OCI-LY3 (cell line): Measurements from ENCODE around the gene ZBTB43.

ENCODE experiments used
- H2AFZ ChIP-seq: fragments of 200-600, 300-600 bp; shearing (Covaris generic); 2 replicates; pipeline ENCODE4 v1.6.0; 2014; ENCODE audit warnings: antibody characterized with exemption, low read depth, low read length
- H3K27ac ChIP-seq: fragments of 200-600, 300-600 bp; sonication (generic); 2 replicates; pipeline ENCODE4 v1.5.1; 2014; ENCODE audit warnings: mild to moderate bottlenecking, low read length, moderate library complexity, mixed read lengths
- H3K27me3 ChIP-seq: fragments of 200-600, 300-600 bp; sonication (generic); 2 replicates; pipeline ENCODE4 v1.6.1; 2014; ENCODE audit warnings: low read depth, low read length, mixed read lengths
- H3K36me3 ChIP-seq: fragments of 200-600, 300-600 bp; sonication (generic); replicated peaks from 2 replicates; pipeline ENCODE3; 2014; ENCODE audit warnings: low read depth, low read length, mixed read lengths
- H3K4me1 ChIP-seq: fragments of 300-600, 200-600 bp; sonication (generic); 2 replicates; pipeline ENCODE4 v1.6.1; 2014; ENCODE audit warnings: low read length, mixed read lengths
- H3K4me2 ChIP-seq: fragments of 200-600, 300-600 bp; sonication (generic); 2 replicates; pipeline ENCODE4 v1.6.1; 2014; ENCODE audit warnings: low read length, mixed read lengths
- H3K4me3 ChIP-seq: fragments of 300-600, 200-600 bp; sonication (generic); 2 replicates; pipeline ENCODE4 v1.5.1; 2014; ENCODE audit warnings: antibody characterized with exemption, mild to moderate bottlenecking, low read length, moderate library complexity
- H3K79me2 ChIP-seq: fragments of 300-600, 200-600 bp; shearing (Covaris generic); 2 replicates; pipeline ENCODE4 v1.6.1; 2014; ENCODE audit warnings: mild to moderate bottlenecking, low read length, mixed read lengths
- H3K9ac ChIP-seq: fragments of 300-600, 200-600 bp; shearing (Covaris generic); 2 replicates; pipeline ENCODE4 v1.6.0; 2014; ENCODE audit warnings: mild to moderate bottlenecking, low read length, moderate library complexity
- H3K9me3 ChIP-seq: fragments of 200-600, 300-600 bp; shearing (Covaris generic); 2 replicates; pipeline ENCODE4 v1.6.1; 2014; ENCODE audit warnings: low read length, mixed read lengths; ENCODE audit not compliant: insufficient read depth
- H4K20me1 ChIP-seq: fragments of 200-600, 300-600 bp; sonication (generic); 2 replicates; pipeline ENCODE4 v1.6.1; 2016; ENCODE audit warnings: low read length, mixed read lengths; ENCODE audit not compliant: insufficient read depth
- EZH2phosphoT487 ChIP-seq: fragments of 200-600 bp; shearing (Covaris generic); IDR thresholded peaks from 2 replicates; pipeline ENCODE4 v1.6.1; 2018; ENCODE audit warnings: antibody characterized with exemption, mixed run types, low read depth
- TF ChIP-seq, protein P1 (sequence below): fragments of 200-600, 300-600 bp; sonication (generic); IDR thresholded peaks from 2 replicates; pipeline ENCODE4 v1.5.1; 2014; ENCODE audit warnings: antibody characterized with exemption, low read length, low read depth

ZBTB43 gene

DNA sequence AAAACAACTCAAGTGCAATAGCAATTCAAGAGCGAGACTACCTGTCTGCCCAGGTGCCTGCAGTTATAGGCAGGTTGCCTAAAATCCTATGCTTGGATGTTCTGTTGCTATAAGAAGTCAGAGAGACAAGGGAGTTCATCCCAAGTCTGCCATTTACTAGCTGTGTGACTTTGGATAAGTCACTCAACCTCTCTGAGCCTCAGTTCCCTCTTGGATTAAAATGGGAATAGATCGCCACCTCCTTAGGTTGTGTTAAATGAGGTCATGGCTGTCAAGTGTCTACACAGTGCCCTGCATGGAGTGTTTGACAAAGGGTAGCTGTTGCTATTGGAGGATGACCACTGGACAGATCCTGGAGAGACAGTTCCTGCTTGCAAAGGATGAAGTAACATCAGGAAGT is 54.3 kb downstream of the ZBTB43 start:
- no peak overlapping the region for H2AFZ ChIP-seq
- H4K20me1 ChIP-seq: peaks cover 19% of the 10 kb centered on the region; the same call in 1 of the 2 replicates
- no peak overlapping the region for H3K27ac ChIP-seq
- peaks cover 23% of the 10 kb centered on the region for H3K79me2 ChIP-seq
- TF ChIP-seq, protein P1, sequence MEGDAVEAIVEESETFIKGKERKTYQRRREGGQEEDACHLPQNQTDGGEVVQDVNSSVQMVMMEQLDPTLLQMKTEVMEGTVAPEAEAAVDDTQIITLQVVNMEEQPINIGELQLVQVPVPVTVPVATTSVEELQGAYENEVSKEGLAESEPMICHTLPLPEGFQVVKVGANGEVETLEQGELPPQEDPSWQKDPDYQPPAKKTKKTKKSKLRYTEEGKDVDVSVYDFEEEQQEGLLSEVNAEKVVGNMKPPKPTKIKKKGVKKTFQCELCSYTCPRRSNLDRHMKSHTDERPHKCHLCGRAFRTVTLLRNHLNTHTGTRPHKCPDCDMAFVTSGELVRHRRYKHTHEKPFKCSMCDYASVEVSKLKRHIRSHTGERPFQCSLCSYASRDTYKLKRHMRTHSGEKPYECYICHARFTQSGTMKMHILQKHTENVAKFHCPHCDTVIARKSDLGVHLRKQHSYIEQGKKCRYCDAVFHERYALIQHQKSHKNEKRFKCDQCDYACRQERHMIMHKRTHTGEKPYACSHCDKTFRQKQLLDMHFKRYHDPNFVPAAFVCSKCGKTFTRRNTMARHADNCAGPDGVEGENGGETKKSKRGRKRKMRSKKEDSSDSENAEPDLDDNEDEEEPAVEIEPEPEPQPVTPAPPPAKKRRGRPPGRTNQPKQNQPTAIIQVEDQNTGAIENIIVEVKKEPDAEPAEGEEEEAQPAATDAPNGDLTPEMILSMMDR: no peak
- no peak overlapping the region for H3K9ac ChIP-seq
- peaks cover 23% of the 10 kb centered on the region for H3K4me1 ChIP-seq
- H3K9me3 ChIP-seq: no peaks in the 10 kb centered on the region
- H3K4me2 ChIP-seq: no peak overlapping the region
- peaks cover 26% of the 10 kb centered on the region for H3K27me3 ChIP-seq
- peaks cover 6% of the 10 kb centered on the region for H3K36me3 ChIP-seq
- no peak overlapping the region for H3K4me3 ChIP-seq

GRCh38 chr9:126860077-126860756 is 55.4 kb downstream of the ZBTB43 start, which contains the start of gene ZBTB34:
ZBTB34 (plus strand) TSS chr9:126860639; CDS start chr9:126879400, 18,761 bp downstream.
- TF ChIP-seq EZH2phosphoT487: no peak
- TF ChIP-seq, protein P1: peak; percentile 95
- Histone ChIP-seq H3K9ac (peak within 1 kb of the TSS; percentile 80), H3K79me2 (peaks cover 23% of the 10 kb centered on the region), H3K27ac (peak within 1 kb of the TSS; percentile 69), H3K4me2 (peak within 1 kb of the TSS; percentile 100), H2AFZ (peak within 1 kb of the TSS; percentile 98), H3K4me3 (peak within 1 kb of the TSS; percentile 95), H3K36me3 (peaks cover 9% of the 10 kb centered on the region), H3K4me1 (peaks cover 24% of the 10 kb centered on the region), H4K20me1 (peaks cover 19% of the 10 kb centered on the region; the same call in 1 of the 2 replicates), H3K27me3 (peaks cover 19% of the 10 kb centered on the region), H3K9me3 (no peaks in the 10 kb centered on the region)

GRCh38 chr9:126860757-126861466 is 56.1 kb downstream of the ZBTB43 start:
- H3K27me3 ChIP-seq: peaks cover 18% of the 10 kb centered on the region
- peaks cover 31% of the 10 kb centered on the region for H3K4me1 ChIP-seq
- H4K20me1 ChIP-seq: peaks cover 19% of the 10 kb centered on the region; the same call in 1 of the 2 replicates
- H3K36me3 ChIP-seq: peaks cover 9% of the 10 kb centered on the region
- peak overlapping the region; percentile 100 for H3K4me2 ChIP-seq
- H3K9ac ChIP-seq: peak overlapping the region; percentile 80
- peaks cover 23% of the 10 kb centered on the region for H3K79me2 ChIP-seq
- H2AFZ ChIP-seq: no peak overlapping the region
- peak overlapping the region; percentile 95 for H3K4me3 ChIP-seq
- H3K9me3 ChIP-seq: no peaks in the 10 kb centered on the region
- no peak overlapping the region for H3K27ac ChIP-seq
- TF ChIP-seq, protein P1: no peak
- no peak for TF ChIP-seq EZH2phosphoT487

DNA sequence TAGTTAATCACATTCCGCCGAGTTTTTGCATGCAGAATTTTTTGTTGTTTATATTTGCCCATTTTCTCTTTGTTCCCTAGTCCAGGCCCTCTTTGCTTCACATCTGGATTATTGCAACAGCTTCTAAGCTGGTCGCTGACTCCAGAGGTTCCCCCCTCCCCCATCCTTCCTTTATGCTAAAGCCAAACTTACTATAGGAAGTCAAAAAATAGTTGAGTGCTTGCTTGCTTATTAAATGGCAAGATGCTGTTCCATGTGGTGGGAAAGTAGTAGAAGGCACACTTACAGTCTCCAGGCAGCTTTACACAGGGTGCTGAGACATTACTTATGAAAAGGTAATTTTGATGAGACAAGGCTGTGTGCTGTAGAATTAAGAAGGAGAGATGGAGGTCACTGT is 56.9 kb downstream of the ZBTB43 start:
- H3K27ac ChIP-seq: peak overlapping the region; percentile 38; the same call in 1 of the 2 replicates

More for the DNA sequence above, 56.9 kb downstream of the ZBTB43 start:
- Histone ChIP-seq H3K4me1 (peaks cover 35% of the 10 kb centered on the region), H2AFZ (no peak overlapping the region), H3K79me2 (peaks cover 23% of the 10 kb centered on the region), H3K27me3 (peaks cover 18% of the 10 kb centered on the region), H3K9me3 (no peaks in the 10 kb centered on the region), H3K4me3 (peak overlapping the region; percentile 95), H3K9ac (peak overlapping the region; percentile 80), H4K20me1 (peaks cover 19% of the 10 kb centered on the region; the same call in 1 of the 2 replicates), H3K36me3 (peaks cover 11% of the 10 kb centered on the region), H3K4me2 (peak overlapping the region; percentile 100)
- TF ChIP-seq, protein P1: no peak
- no peak for TF ChIP-seq EZH2phosphoT487
